Suprapubic skin (tissue), 4 donors: Measurements from ENCODE around the gene SMURF2. TPM values are rescaled to one million over a fixed set of nuclear protein-coding genes. Genes with fewer than 3 reads are reported as not detected.
"Not testable (repeated sequence)": the region's sequence is repeated elsewhere in the genome, so short reads cannot be mapped to it uniquely, and the experiment has no call there.

Experiments
- DNase-seq, 2 donors: peaks; one replicate each; pipeline ENCODE4 v3.0.0-alpha.2; 2019; ENCODE audit warnings: low spot score in 2 of 2
- H3K27ac ChIP-seq: fragments of 200-600 bp; sonication (generic); one replicate; pipeline ENCODE4 v1.5.1; 2019
- H3K27me3 ChIP-seq: fragments of 200-600 bp; sonication (generic); one replicate; pipeline ENCODE4 v1.5.1; 2019
- H3K36me3 ChIP-seq: fragments of 200-600 bp; sonication (generic); one replicate; pipeline ENCODE4 v1.5.1; 2019
- H3K4me1 ChIP-seq: fragments of 200-600 bp; sonication (generic); one replicate; pipeline ENCODE4 v1.5.1; 2019
- H3K4me3 ChIP-seq: fragments of 200-600 bp; sonication (generic); one replicate; pipeline ENCODE4 v1.5.1; 2019; ENCODE audit warnings: mild to moderate bottlenecking
- H3K9me3 ChIP-seq: fragments of 200-600 bp; sonication (generic); one replicate; pipeline ENCODE4 v1.5.1; 2019
- EP300 ChIP-seq: sonication (generic); formaldehyde crosslinking; IDR thresholded peaks from one replicate; pipeline ENCODE4 v1.6.1; 2017; ENCODE audit warnings: antibody characterized with exemption
- POLR2A ChIP-seq, 2 donors: fragments of 450-650 bp; IDR thresholded peaks; one replicate each; pipeline ENCODE4 v1.6.1; 2017; ENCODE audit warnings: antibody characterized with exemption in 2 of 2, mild to moderate bottlenecking in 2 of 2, moderate library complexity in 2 of 2
- POLR2AphosphoS5 ChIP-seq, 3 donors: sonication (generic); formaldehyde crosslinking; IDR thresholded peaks; one replicate each; pipeline ENCODE4 v1.6.1; 2017; ENCODE audit warnings: antibody characterized with exemption in 3 of 3
- WGBS: methylation state at CpG from one replicate; pipeline ENCODE4 v1.1.5; 2018; 5-methylcytosine and 5-hydroxymethylcytosine counted together
- total RNA-seq, 4 donors: library from RNA; depleted of rRNA; stranded (reverse); fragments of >200 nt; gene quantifications; one replicate each; pipeline ENCODE4 v1.1.0, GENCODE V29; 2016
- TF ChIP-seq, protein P1 (sequence below), 2 donors: fragments of 200-600 bp in 1 of 2; fragments of 450-650 bp in 1 of 2; sonication (generic) in 1 of 2; IDR thresholded peaks; one replicate each; pipeline ENCODE4 v1.5.1; 2016 to 2019; ENCODE audit warnings: antibody characterized with exemption in 2 of 2, mild to moderate bottlenecking in 1 of 2, moderate library complexity in 1 of 2

Gene SMURF2
- total RNA-seq, 4 donors from 2014 or later = 19.4 to 28.6 (median 25.2) TPM

DNA sequence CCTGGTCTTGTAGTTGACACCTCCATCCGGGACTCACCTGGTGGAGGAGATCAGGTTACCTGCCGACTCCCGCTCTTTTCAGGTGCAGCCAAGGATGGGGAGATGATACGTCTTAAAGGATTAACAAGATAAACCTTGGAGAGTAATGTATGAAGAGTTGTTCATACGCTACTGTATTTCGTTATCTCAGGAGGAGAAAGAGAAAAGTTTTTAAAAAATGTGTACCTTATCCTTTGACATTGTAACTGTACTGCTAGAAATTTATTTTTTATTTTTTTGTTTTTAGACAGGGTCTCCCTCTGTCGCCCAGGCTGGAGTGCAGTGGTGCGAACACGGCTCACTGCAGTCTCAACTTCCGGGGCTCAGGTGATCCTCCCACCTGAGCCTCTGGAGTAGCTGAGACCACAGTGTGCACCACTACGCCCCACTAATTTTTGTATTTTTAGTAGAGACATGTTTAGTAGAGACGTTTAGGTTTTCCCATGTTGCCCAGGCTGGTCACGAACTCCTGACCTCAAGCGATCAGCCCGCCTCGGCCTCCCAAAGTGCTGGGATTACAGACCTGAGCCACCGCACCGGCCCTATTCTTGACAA lies 764 bp upstream of the SMURF2 start:
- H3K4me1 ChIP-seq = peaks cover 26% of the 10 kb centered on the region

DNA sequence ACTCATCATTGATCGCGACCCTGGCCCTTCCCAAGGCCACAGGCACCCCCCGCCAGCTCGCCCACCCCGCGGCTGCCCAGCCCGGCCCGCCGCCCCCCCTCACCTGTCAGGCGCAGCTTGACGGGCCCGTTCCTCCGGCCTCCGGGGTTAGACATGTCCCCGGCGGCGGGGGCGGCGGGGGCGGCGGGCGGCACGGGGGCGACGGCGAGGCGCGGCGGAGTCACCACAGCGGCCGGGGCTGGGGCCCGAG lies 456 bp downstream of the SMURF2 start:
- H3K4me3 ChIP-seq = peak overlapping the region; percentile 88
- DNase-seq = peak in 1 of 2 donors; percentile 76
- H3K36me3 ChIP-seq = no peaks in the 10 kb centered on the region
- peaks cover 32% of the 10 kb centered on the region for H3K4me1 ChIP-seq
- WGBS = 2% methylated on average over 12 of the region's 32 CpGs
- H3K27me3 ChIP-seq = no peaks in the 10 kb centered on the region
- TF ChIP-seq POLR2AphosphoS5 (IDR thresholded peaks at IDR 0.05) (no peak), EP300 (no peak), POLR2A (IDR thresholded peaks at IDR 0.05) (no peak)
- TF ChIP-seq, protein P1, sequence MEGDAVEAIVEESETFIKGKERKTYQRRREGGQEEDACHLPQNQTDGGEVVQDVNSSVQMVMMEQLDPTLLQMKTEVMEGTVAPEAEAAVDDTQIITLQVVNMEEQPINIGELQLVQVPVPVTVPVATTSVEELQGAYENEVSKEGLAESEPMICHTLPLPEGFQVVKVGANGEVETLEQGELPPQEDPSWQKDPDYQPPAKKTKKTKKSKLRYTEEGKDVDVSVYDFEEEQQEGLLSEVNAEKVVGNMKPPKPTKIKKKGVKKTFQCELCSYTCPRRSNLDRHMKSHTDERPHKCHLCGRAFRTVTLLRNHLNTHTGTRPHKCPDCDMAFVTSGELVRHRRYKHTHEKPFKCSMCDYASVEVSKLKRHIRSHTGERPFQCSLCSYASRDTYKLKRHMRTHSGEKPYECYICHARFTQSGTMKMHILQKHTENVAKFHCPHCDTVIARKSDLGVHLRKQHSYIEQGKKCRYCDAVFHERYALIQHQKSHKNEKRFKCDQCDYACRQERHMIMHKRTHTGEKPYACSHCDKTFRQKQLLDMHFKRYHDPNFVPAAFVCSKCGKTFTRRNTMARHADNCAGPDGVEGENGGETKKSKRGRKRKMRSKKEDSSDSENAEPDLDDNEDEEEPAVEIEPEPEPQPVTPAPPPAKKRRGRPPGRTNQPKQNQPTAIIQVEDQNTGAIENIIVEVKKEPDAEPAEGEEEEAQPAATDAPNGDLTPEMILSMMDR (IDR thresholded peaks at IDR 0.05) = no peak
- H3K9me3 ChIP-seq = no peaks in the 10 kb centered on the region
- H3K27ac ChIP-seq = peak overlapping the region; percentile 98

More for the DNA sequence above, 764 bp upstream of the SMURF2 start:
- TF ChIP-seq POLR2AphosphoS5 (IDR thresholded peaks at IDR 0.05) = no peak
- no peak for TF ChIP-seq POLR2A (IDR thresholded peaks at IDR 0.05)
- TF ChIP-seq EP300 = no peak
- TF ChIP-seq, protein P1 (IDR thresholded peaks at IDR 0.05) = no peak
- Histone ChIP-seq H3K4me3 (peak overlapping the region; percentile 88), H3K27ac (no peak overlapping the region), H3K36me3 (no peaks in the 10 kb centered on the region), H3K9me3 (no peaks in the 10 kb centered on the region), H3K27me3 (no peaks in the 10 kb centered on the region)
- 58% methylated on average over 18 of the region's 18 CpGs for WGBS
- no peak for DNase-seq

DNA sequence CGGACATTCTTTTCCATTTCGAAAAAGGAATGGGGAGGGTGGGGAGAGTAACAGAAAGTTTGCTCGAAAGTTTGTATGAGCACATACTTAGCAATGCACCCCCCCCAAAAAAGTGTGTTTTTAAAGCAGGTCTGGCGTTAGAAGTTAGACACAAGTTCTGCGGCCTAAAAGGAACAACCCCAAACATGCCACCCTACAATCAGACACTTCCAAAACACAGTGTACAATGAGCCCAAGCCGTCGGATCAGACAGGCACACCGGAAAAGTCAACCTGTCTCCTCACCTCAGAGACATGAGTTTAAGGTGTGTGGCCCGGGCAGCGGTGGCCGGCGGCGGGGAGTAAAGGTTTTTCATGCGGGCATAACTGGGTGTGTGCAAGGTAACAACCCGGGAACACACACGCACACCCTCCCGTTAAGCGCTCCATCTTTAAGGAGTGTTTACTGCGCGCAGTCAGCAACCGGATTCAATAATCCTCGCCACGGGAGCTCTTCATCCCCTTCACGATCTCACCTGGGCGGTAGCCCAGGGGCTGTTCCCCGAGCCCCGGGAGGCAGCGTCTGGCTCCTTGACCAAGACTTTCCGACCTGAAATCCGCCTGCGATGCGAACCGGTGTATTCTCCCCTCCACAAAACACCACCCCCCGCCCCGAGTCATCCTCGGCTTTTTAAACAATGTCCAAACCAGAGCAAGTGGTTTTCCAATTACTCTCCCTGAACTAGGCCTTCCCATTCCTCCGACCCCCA lies 955 bp downstream of the SMURF2 start:
- peaks cover 32% of the 10 kb centered on the region for H3K4me1 ChIP-seq
- H3K4me3 ChIP-seq = peak overlapping the region; percentile 88
- under 1% methylated on average over 26 of the region's 37 CpGs for WGBS
- DNase-seq, H3K36me3 ChIP-seq, H3K27me3 ChIP-seq, H3K9me3 ChIP-seq: not testable (repeated sequence)
- H3K27ac ChIP-seq = peak overlapping the region; percentile 98

DNA sequence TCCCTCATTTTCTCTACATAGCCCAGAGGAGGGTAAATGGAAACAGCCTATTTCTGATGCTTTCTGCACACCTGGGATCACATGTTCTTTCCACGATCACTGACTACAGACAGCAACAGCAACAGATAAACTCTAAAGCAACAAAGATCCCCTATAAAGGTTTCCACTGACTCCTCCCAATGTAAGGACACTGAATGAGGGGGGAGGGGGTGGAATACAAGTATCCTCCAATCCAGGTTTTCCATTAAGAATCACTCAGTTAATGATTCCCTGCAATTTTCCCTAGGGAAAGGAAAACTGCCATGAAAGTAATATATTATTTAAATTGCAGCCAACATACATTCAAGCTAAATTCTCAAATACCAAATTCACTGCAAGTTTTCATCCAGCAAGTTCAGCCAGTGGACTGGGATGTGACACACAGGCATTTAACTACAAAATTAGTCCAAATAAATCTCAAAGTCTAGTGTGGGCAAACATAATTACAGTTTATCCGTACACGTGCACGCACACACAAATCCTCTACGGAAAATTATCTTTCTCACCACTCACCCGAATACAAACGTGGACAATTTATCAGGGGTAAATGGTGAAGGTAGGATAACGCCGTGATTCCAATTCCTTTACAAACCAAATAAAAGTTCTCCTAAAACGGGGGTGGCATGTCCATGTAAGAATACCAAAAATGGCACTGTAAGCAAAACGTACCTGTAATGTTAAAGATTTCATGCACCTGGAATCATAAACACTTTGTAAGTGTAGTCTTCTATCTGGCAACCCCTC lies 1.7 kb downstream of the SMURF2 start:
- Histone ChIP-seq H3K27ac (peak overlapping the region; percentile 98), H3K4me1 (peaks cover 32% of the 10 kb centered on the region), H3K4me3 (peak overlapping the region; percentile 88)
- H3K27me3 ChIP-seq, H3K9me3 ChIP-seq, DNase-seq, H3K36me3 ChIP-seq: not testable (repeated sequence)
- whole genome bisulfite sequencing = 16% methylated on average over 11 of the region's 11 CpGs

DNA sequence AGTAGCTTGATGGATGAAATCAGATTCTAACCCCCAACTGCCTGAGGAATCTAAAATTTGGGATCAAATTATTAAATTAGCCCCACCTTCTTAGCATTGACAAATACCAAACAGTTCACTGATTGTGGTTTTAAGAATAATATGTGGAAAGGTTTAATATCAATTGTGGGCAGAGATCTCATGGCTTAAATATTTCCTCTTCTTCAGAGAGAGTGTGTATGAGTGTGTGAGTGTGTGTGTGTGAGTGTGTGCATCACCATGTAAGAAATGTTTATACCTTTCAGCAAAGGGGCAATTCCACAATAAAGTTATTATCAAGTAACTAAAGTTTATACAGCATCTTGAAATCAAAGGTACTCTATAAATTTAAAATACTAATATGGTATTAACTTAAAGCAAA lies 3.2 kb downstream of the SMURF2 start:
- H3K27ac ChIP-seq = no peak overlapping the region

More for the DNA sequence above, 3.2 kb downstream of the SMURF2 start:
- DNase-seq = no peak
- TF ChIP-seq POLR2A (IDR thresholded peaks at IDR 0.05) = no peak
- no peak for TF ChIP-seq EP300
- TF ChIP-seq, protein P1 (IDR thresholded peaks at IDR 0.05) = no peak
- TF ChIP-seq POLR2AphosphoS5 (IDR thresholded peaks at IDR 0.05) = no peak
- peaks cover 33% of the 10 kb centered on the region for H3K4me1 ChIP-seq
- no peak overlapping the region for H3K4me3 ChIP-seq
- no peaks in the 10 kb centered on the region for H3K9me3 ChIP-seq
- no peaks in the 10 kb centered on the region for H3K36me3 ChIP-seq
- H3K27me3 ChIP-seq = no peaks in the 10 kb centered on the region
